ENCODE results near the gene MRPL43.
"Not testable (repeated sequence)": the region's sequence is repeated elsewhere in the genome, so short reads cannot be mapped to it uniquely, and the experiment has no call there.

MRPL43 gene

DNA sequence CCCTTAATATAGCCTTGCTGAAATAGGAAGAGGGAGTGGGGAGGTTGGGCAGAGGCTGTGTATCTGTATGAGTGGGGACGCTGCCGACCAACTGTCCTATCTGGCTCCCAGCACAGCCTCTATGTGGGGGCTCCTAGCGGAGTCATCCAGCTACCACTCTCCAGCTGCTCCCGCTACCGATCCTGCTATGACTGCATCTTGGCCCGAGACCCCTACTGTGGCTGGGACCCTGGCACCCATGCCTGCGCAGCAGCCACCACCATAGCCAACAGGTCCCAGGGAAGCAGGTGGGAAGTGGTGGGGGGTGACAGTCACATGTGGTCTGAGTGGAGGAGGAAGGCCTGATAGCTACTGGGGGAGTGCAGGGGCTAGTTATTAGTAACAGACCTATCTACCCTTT lies 6.6 kb downstream of the MRPL43 start:
- no peak for DNase-seq

DNA sequence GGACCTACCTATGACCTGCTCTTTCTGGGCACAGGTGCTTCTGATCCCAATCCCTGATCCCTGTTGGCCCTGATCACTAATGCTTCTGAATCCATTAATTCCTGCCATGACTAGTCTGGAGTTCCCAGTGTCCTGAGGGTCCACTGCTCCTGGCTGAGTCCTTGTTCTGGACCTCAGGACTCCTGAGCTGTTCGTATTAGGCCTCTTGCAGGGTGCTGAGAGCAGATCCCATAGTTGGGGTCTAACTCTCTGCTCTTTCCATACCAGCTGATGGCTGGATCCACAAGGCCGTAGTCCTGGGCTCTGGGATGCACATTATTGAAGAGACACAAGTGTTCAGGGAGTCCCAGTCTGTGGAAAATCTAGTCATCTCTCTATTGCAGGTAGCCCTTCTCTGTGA lies 7.0 kb downstream of the MRPL43 start:
- DNase-seq, result no peak

DNA sequence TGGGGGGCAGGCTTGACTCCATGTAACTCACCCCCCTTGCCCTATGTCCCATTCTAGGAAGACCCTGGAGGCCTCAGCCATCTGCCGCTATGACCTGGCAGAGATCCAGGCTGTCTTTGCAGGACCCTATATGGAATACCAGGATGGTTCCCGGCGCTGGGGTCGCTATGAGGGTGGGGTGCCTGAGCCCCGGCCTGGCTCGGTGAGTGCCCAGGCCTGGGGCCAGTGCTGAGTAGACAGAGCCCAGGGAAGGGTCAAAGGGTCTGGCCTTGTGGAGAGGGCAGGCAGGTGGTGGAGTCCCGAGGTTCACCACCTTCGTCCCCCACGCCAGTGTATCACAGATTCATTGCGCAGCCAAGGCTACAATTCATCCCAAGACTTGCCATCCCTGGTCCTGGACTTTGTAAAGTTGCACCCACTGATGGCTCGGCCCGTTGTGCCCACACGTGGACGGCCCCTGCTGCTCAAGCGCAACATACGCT lies 7.5 kb downstream of the MRPL43 start:
- DNase-seq, result no peak

DNA sequence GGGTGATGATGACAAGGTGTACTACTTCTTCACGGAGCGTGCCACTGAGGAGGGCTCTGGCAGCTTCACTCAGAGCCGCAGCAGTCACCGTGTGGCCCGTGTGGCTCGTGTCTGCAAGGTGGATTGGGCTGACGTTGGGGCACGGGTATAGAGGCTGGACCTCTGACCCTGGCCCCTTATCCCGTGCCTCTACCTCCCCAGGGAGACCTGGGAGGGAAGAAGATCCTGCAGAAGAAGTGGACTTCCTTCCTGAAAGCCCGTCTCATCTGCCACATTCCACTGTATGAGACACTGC lies 8.4 kb downstream of the MRPL43 start:
- DNase-seq, result no peak

DNA sequence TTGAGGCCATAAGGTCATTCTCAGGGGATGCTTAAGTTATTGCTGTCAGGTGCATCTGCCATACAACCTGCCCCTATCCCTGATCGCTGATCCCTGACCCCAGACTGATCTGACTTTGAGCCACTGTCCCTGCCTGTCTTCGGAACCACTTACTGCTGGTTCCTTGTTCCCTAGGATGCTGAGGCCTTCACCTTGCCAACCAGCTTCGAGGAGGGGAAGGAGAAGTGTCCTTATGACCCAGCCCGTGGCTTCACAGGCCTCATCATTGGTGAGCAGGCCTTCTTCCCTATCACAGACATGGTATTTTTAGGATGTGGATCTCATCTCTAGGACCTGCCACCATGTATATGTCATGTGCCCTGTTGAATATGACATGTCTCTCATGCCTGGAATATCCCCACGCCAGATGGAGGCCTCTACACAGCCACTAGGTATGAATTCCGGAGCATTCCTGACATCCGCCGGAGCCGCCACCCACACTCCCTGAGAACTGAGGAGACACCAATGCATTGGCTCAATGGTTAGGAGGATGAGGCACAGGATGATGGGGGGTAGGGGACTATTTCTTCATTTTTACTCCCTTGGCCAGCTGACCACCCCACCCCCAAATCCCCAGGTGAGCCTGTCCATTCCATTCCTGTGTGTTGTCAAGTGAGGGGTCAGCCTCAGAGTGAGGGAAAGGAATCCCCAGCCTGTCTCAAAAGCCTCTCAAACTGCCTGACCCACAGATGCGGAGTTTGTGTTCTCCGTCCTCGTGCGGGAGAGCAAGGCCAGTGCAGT lies 9.0 kb downstream of the MRPL43 start:
- no peak for DNase-seq

GRCh38 chr10:100977436-100977835 lies 9.9 kb downstream of the MRPL43 start:
- DNase-seq, result no peak

GRCh38 chr10:100976906-100977305 lies 10.4 kb downstream of the MRPL43 start:
- DNase-seq, result no peak

GRCh38 chr10:100975397-100975796 lies 11.9 kb downstream of the MRPL43 start:
- not testable (repeated sequence) for DNase-seq

GRCh38 chr10:100972904-100973535 lies 14.3 kb downstream of the MRPL43 start:
- no peak for DNase-seq

DNA sequence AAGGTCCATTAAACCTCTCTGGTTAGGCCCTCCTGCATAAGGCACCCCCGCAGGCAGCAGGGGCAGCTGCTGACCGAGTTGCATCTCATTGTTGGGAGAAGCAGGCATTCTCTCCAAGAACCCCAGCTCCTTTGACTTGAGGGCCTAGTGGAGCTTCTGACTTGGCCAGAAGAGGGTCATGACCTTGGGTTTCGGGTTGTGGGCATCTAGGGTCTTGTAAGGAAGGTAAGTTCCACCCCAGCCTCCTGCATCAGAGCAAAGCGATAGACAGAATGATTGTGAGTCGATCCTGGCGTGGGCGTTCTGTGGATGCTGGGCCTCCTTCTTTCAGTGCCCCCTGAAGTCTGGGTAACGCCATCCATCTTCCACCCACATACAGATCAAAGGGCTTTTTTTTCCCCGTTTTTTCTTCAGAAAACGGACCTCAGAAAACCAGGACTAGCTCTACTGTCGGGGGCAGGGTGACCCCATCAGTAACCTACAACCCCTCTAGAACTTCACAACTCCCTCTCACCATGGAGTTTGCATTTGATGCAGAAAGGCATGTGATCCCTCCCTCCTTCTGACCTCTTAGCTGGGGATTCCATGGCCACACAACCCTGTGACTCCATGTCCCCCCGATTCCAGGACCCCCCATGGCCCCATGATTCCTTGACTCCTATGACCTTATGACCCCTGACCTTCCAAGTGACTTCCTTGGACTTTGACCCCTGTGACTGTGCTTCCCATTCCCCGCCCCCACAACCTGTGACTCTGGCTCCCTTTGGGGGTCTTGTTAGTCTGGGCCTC lies 15.0 kb downstream of the MRPL43 start:
- no peak for DNase-seq

DNA sequence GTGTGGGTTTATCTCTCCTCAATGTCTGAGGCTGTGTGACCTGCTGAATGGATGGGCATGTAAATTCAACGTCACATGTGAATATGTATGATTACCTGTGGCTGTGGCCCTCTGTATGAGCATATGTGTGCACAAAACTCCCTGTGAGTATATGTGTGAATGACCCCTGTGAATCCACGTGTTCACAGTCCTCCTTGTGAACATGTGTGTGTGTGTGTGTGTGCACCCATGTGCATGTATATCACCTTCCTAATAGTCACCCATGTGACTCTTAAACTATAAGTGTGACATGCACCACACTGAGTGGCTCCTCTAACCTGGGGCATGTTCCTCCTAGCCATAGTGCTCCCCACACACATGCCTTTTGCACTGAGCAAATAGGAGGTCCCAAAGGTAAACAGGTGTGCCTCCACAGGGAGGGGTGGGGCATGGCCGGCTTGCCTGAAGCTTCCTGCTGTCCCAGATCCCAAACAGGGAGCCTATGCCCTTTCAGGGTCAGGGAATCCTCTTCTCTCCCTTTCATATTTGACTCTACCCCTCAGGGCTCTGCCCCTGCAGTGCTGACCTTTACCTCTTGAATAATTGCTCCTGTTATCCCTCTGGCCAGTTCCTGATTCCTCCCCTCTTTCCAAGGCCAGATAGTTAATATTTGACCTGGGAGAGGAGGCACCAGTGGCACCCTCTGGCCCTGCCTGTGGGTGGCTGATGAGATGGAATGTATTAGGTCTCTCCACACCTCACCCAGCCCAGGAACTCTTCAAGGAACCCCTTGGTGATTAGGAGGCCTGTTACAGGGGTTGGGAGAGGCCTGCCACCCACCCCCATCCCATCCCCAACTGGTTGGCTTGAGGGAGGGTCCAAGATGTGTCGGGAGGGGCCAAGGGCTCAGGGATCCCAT lies 16.1 kb downstream of the MRPL43 start:
- DNase-seq, result no peak

- DNase-seq, result no peak
Measured at GRCh38 chr10:100970076-100970913, 17.0 kb downstream of the MRPL43 start.

- DNase-seq, result no peak
Measured at GRCh38 chr10:100969187-100970075, 17.9 kb downstream of the MRPL43 start, which contains the start of gene SEMA4G. TSS of gene SEMA4G (plus strand) at chr10:100969504. CDS start at chr10:100972913, 3,409 bp downstream.

DNA sequence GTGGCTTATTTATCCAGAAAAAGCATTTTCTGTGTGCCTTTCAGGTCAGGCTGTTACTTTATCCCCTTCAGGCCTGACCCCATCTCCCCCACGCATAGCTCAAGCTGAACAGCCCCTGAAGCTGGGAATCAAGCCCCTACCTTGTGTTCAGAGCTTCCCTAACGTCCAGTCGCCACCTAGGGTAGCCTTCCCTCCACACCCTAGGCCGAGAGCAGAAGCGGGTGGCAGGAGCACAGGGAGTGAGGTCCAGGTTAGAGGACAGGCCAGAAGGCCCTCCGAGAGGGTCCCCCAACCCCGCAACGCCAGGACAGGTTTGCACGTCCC lies 18.5 kb downstream of the MRPL43 start:
- DNase-seq, result no peak

- no peak for DNase-seq
Measured at GRCh38 chr10:100968062-100968736, 19.1 kb downstream of the MRPL43 start.

DNA sequence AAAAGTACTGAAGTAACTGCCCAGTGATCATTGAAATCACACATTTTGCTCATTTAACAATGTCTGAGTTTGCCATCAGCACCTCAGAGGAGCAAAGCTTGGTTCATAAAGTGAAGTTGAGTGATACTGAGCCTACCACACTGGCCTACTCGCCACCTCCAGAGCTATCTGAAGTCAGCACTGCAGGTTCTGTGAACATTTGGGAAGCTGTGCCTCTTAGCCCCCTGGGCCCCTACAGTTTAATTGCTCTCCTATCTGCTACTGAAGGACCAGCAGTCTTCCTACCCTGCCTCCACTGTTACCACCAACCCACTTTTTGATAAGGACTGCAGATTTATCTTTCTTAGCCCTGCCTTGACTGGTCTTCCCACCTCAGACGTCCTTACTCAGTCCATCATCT lies 20.0 kb downstream of the MRPL43 start:
- no peak for DNase-seq

DNA sequence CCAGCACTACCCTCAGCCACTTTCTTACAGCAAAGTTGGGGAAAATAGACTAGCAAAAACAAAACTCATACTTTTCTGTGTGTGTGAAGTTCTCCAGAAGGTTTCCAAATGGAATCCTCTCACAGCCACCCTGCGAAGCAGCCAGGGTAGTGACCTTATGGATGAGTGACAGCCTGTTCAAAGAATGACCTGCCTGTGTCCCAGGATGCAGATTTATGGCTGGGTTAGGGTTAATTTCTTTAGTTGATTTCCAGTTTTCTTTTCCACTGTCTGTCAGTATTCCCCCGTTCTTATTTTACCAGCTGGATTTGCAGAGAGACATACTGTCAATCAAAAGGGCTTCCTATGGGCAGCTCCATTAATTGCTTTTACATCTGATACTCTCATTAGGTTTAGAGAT lies 20.4 kb downstream of the MRPL43 start:
- no peak for DNase-seq

GRCh38 chr10:100965820-100966219 lies 21.5 kb downstream of the MRPL43 start:
- no peak for DNase-seq

DNA sequence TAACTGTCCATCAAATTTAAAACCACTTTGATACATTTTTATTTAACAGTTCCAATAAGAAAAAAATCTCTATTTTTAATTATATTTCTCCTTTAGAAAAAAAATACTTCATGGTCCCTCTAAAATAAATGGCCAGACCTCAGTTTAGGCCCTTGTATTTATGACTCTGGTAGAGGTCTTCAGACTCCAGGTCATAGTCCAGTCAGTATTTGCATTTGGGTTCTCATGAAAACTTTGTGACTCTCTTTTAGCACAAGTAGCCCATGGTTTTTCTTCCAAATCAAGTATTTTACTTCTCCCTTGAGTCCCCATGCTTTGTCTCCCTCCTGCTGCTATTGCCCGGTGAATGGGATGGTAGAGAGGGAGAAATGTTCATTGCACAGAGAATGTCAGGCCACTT lies 23.5 kb downstream of the MRPL43 start:
- DNase-seq, result no peak

- DNase-seq, result no peak
Measured at GRCh38 chr10:100962351-100963080, 24.8 kb downstream of the MRPL43 start.

Measured in DMS153 (cell line).